IPS-NIHi11 (cell line): ENCODE measurements around the gene ENO4.

Source experiments
- DNase-seq: peaks from one replicate; pipeline ENCODE4 v3.0.0; 2012; ENCODE audit warnings: mixed read lengths, low spot score

Gene ENO4

DNA sequence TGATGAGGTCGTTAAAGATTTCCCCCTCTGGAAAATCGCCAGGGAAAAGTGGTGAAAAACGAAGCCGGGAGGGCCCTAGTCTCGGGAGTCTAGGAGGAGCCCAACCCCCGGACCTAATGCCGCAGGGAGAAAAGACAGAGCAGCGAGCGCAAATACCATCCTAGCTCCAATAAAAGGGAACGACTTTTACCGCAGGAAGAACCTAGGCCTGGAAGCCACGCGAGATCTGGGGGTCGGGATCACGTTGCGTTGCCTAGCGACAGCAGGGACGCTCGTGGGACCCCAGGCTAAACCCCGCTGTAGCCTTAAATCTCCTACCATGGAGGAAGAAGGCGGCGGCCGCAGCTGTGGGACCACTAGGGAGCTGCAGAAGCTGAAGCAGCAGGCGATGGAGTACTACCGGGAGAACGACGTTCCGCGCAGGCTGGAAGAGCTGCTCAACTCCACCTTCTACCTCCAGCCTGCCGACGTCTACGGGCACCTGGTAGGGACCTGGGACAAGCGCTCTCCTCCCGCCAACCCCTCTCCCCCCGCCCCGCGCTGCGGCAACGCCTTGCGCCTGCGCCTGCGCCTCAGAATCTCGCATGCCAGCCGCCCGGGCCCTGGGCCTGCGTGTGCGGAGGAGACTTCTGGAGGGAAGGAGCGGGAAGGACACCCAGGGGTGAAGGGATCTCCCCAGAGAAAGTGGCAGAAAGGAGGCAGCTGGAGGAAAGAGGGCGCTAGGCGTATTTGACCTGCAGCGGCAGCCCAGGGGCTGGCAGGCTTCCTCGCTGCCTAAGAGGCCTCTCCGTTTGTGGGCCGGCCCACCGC, at the start of gene ENO4:
TSS of gene ENO4 (plus strand) at position 252 of the 810 bp plus-strand sequence. CDS start at position 320, 68 bp downstream.
- peak; percentile 95 for DNase-seq

- no peak for DNase-seq
Observed at GRCh38 chr10:116800286-116800929, 48.9 kb upstream of the ENO4 start.

- DNase-seq = no peak
Observed at GRCh38 chr10:116801658-116802057, 47.6 kb upstream of the ENO4 start.

- DNase-seq = peak; percentile 44
Observed at GRCh38 chr10:116802474-116802873, 46.8 kb upstream of the ENO4 start.

DNA sequence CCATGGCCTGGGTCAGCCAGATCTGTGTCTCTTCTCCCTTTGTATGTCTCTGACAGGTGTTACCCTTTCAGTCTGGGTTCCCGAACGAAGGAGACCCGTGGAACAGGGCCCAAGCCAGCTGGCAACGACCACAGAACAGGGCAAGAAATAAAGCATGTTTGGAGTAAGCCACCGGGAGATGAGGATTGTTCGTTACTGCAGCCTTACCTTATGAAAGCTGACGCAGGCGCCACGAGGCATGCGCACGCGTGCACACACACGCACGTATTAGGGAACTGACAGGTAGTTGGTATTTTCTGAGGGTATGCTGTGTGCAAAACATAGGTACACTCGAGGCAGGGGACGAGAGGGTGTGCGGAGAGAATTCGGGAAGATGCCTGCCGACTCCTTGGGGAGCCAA, 46.4 kb upstream of the ENO4 start:
- DNase-seq = no peak

- DNase-seq = no peak
Observed at GRCh38 chr10:116803451-116804249, 45.6 kb upstream of the ENO4 start.

DNA sequence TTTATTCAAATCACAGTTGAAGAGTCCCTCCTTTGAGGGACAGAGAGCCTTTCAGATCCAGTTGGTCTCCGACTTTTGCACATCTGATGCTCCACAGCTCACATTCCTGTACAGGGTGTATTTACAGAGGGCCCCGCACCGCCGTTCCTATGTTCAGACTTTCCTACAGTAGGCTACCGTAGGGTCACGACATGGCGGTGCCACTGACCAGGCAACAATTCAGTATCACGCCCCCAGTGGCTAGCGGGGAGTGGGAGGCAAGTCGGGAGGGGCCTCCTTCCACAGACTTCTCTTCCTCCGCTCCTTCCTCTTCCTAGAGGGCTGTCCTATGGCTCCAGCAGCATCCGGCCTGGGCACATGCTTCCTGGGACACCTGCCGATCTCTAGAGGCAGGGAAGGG, 40.6 kb upstream of the ENO4 start:
- no peak for DNase-seq

DNA sequence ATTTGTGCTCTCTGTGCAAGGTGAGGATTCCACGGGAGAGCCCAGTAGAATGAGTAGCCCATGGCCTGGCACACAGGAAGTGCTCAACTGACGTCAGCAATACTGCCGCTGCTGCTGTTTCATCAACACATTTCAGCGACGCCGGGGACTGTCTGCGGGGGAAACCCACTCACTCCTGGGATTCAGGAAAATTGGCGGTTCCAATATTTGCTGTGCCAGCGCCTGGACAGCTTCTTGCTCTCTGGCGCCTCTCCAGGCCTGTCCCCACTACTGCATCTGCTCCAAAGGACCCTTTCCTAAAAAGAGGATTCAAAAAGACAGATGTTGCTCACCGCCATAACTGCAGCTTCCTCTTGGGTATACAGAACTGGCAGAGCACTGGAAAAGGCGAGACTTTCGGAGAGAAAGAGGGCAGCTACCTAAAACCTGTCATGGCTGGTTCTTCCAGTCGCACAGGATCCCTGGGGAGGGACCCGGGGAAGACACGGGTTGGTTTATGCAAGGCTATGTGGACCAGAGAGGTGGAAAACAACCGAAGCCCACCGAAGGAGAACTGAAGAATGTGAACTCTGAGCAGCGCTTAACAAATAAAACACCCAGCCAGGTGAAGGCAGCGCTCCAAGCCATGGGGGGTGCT, 39.7 kb upstream of the ENO4 start:
- peak; percentile 60 for DNase-seq

DNA sequence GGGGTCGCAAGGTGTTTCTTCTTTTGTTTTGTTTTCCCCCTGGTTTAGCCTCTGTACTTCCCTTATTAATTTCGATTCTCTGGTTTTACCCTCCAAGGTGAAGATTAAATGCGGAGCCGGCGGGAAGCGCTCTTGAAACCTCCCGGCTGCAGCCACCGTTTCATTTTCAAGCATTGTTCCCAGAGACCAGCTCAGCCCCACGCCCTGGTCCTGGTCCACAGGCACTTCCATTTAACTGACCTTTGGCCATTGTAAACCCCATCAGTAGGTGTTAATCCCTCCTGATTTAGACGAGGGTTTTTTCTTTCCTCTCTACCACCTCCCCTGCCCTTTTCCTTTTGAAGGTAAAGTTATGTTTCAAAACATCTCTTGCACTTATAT, 39.2 kb upstream of the ENO4 start:
- no peak for DNase-seq

DNA sequence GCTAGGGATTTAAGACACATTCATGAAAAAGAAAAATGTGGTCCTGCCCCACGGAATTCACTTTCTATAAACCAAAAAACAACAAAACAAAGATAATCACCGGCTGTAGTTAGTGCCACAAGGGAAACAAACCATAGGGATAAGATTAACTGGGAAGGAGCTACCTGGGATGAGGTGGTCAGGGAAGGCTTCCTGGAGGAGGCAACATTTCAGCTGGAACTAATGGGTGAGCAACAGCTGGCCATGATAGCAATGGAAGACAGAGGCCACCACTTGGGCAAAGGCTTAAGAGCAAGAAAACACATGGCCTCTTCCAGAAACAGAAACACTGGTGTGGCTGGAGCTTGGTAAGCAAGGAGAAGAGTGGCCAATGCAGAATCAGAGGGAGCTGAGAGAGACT, 38.4 kb upstream of the ENO4 start:
- no peak for DNase-seq

GRCh38 chr10:116811691-116812090, 37.6 kb upstream of the ENO4 start:
- no peak for DNase-seq

DNA sequence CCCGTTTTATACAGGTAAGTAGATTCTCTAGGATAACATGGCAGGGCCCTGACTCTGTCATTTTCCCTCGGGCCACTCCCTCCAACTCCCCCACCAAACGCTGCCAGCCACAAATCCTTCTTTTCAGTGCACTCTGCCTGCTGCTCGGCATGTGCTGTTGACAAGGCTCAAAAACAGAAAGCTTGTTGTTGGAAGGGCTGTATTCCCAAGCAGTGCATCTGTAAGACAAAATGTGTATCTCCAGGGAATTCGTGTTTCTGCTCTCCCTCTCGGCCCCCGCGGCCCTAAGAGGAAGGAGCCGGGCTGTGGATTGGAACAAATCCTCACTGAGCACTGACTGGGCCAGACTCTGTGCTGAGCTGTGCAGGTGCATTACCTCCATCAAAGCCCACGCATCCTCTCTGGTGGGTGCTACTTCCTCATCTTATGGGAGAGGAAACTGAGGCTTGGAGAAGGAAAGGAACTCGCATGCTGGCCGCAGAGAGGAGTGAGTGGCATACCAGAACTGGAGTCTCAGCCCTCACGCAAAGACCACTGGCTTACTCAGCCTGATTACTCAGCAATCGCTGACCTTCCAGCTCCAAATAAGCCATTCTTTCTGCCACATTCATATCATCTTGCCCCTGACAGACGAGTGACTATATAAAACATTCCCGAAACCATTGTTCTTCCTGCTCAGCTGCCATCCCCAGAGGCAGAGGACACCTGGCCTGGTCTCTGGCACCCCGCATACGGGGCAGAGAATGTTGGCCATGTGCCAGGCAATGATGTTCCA, 33.5 kb upstream of the ENO4 start:
- DNase-seq = no peak

GRCh38 chr10:116817178-116817577, 32.1 kb upstream of the ENO4 start:
- DNase-seq = no peak

- DNase-seq = no peak
Observed at GRCh38 chr10:116817780-116818343, 31.4 kb upstream of the ENO4 start.

GRCh38 chr10:116819999-116820677, 29.2 kb upstream of the ENO4 start:
- DNase-seq = no peak

GRCh38 chr10:116825901-116826300, 23.4 kb upstream of the ENO4 start:
- DNase-seq = no peak

DNA sequence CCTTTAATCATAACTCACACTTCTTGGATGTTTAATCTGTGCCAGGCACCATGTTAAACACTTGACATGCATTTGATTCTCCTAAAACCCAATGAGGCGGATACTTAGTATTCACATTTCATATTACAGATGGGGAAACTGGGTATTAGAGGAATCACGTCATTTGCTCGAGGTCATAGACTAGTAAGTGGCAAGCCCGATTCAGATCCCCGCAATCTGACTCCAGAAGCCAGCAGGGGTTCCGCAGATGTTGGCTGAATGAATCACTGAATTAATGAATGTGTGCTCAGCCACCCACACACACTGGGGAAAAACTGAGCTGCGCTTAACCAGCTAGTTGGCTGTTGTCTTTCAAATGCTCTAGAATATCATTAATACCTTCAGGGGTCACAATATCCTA, 22.5 kb upstream of the ENO4 start:
- peak; percentile 39 for DNase-seq

GRCh38 chr10:116827214-116827671, 22.1 kb upstream of the ENO4 start:
- DNase-seq = no peak

DNA sequence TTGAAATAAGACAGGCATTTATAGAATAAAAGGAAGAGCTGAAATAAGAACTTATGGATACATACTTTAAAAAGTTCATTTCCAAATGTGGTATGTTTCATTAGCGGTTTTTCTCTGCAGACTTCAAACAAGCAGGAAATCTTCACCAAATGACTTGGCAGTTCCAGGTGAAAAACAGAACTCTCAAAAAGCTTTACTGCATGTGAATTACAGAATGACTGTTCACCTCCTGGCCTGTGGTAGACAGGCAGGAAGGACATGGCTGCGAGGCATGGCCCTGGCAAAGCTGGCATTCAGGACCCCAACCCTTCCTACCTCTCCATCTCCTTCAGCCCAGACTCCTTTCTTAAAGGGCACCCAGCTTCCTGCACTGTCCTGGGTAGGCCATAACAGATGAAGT, 21.2 kb upstream of the ENO4 start:
- no peak for DNase-seq

- no peak for DNase-seq
Observed at GRCh38 chr10:116829711-116830110, 19.6 kb upstream of the ENO4 start.

GRCh38 chr10:116831086-116831485, 18.2 kb upstream of the ENO4 start:
- no peak for DNase-seq
